ENCODE results near the gene AGER.

GRCh38 chr6:32168350-32168749 is 15.7 kb downstream of the AGER start:
- TF ChIP-seq POLR2AphosphoS5 (IDR thresholded peaks at IDR 0.05) (no peak), POLR2A (IDR thresholded peaks at IDR 0.05) (no peak), EP300 (IDR thresholded peaks at IDR 0.05; ENCODE audit: low read depth) (no peak)
- TF ChIP-seq, protein P1, sequence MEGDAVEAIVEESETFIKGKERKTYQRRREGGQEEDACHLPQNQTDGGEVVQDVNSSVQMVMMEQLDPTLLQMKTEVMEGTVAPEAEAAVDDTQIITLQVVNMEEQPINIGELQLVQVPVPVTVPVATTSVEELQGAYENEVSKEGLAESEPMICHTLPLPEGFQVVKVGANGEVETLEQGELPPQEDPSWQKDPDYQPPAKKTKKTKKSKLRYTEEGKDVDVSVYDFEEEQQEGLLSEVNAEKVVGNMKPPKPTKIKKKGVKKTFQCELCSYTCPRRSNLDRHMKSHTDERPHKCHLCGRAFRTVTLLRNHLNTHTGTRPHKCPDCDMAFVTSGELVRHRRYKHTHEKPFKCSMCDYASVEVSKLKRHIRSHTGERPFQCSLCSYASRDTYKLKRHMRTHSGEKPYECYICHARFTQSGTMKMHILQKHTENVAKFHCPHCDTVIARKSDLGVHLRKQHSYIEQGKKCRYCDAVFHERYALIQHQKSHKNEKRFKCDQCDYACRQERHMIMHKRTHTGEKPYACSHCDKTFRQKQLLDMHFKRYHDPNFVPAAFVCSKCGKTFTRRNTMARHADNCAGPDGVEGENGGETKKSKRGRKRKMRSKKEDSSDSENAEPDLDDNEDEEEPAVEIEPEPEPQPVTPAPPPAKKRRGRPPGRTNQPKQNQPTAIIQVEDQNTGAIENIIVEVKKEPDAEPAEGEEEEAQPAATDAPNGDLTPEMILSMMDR (IDR thresholded peaks at IDR 0.05), result no peak
